Bronchial smooth muscle cell (primary cell): ENCODE results near the gene MYCT1. TPM values are rescaled to one million over a fixed set of nuclear protein-coding genes. Genes with fewer than 3 reads are reported as not detected.

ENCODE experiments used
- total RNA-seq: library from RNA; depleted of rRNA; stranded (reverse); fragments of >200 nt; gene quantifications from 2 replicates; pipeline ENCODE4 v1.2.1, GENCODE V29; 2014

Gene MYCT1, protein sequence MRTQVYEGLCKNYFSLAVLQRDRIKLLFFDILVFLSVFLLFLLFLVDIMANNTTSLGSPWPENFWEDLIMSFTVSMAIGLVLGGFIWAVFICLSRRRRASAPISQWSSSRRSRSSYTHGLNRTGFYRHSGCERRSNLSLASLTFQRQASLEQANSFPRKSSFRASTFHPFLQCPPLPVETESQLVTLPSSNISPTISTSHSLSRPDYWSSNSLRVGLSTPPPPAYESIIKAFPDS
- not detected in 2 replicates for total RNA-seq

DNA sequence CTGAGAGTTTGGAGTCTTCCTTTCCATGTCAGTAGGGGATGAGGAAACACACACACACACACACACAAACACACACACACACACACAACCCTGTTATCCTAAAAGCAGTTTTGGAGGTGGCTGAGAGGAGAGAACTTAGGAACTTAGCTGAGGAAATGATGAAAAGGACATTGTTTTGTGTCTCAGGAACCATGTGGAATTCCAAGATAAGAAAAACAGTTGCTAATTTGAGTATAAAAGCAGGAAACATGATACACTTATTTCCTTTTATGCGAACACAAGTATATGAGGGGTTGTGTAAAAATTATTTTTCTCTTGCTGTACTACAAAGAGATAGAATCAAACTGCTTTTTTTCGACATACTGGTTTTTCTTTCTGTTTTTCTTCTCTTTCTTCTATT lies at the start of gene MYCT1:
TSS of gene MYCT1 (plus strand) at position 264 of the 400 bp plus-strand sequence. CDS start at position 270, 6 bp downstream.

DNA sequence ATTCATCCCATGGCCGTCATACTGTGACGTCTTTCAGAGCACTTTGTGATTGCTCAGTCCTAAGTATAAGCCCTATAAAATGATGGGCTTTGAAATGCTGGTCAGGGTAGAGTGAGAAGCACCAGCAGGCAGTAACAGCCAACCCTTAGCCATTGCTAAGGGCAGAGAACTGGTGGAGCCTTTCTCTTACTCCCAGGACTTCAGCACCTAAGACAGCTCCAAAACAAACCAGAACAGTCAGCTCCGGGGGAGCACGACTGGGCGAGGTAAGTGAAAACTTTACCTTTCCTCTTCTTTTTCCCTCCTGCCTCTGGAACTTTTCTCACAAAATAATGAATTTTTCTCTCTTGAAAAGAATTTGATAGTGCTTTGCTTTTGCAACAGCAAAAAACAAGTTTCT lies 53.0 kb downstream of the MYCT1 start, which contains the start of gene VIP:
TSS of gene VIP (plus strand) at position 104 of the 400 bp plus-strand sequence. CDS start 1,381 bp downstream, outside the sequence.

Other genes with a start within 250 kb of the MYCT1 start
- gene SYNE1, start 60.5 kb upstream of the MYCT1 start, total RNA-seq: 87.5 and 98.6 TPM in 2 replicates
- not detected in 2 replicates for gene VIP, start 52.9 kb downstream of the MYCT1 start, total RNA-seq